Neural progenitor cell (in vitro differentiated cells): ENCODE data around the gene ZIC3.

Experiments used
- EZH2phosphoT487 ChIP-seq: fragments of 200-600 bp; sonication (generic); IDR thresholded peaks from 2 replicates; pipeline ENCODE4 v1.6.1; 2017; ENCODE audit warnings: antibody characterized with exemption
- TF ChIP-seq, protein P1 (sequence below): fragments of 200-600 bp; sonication (generic); IDR thresholded peaks from 2 replicates; pipeline ENCODE4 v1.5.1; 2017; ENCODE audit warnings: antibody characterized with exemption, mild to moderate bottlenecking

DNA sequence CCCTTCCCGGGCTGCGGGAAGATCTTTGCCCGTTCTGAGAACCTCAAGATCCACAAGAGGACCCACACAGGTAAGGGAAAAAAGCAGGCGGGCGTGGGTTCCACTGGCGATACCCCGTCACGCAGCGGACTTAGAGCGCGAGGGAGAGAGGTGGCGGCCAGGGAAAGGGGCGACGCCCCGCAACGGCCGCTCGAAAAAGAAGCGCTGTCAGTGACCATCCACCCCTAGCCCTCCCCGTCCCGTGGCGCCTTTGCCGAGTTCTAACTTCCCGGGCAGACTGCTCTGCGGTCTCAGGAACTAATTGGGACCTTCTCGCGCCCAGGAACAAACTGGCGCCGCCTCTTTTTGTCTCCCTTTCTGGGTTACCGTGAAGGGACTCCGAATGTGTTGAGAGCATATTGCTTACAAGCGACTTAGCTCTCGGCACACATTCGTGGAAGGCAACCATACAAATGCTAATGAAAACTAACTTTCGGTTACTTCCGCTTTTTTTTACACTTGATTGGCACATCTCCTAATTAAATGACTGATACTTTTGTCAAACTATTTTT is 1.8 kb downstream of the ZIC3 start:
- TF ChIP-seq, protein P1, sequence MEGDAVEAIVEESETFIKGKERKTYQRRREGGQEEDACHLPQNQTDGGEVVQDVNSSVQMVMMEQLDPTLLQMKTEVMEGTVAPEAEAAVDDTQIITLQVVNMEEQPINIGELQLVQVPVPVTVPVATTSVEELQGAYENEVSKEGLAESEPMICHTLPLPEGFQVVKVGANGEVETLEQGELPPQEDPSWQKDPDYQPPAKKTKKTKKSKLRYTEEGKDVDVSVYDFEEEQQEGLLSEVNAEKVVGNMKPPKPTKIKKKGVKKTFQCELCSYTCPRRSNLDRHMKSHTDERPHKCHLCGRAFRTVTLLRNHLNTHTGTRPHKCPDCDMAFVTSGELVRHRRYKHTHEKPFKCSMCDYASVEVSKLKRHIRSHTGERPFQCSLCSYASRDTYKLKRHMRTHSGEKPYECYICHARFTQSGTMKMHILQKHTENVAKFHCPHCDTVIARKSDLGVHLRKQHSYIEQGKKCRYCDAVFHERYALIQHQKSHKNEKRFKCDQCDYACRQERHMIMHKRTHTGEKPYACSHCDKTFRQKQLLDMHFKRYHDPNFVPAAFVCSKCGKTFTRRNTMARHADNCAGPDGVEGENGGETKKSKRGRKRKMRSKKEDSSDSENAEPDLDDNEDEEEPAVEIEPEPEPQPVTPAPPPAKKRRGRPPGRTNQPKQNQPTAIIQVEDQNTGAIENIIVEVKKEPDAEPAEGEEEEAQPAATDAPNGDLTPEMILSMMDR, result no peak
- TF ChIP-seq EZH2phosphoT487, result no peak
